Measurements from ENCODE around the gene CHN1.

DNA sequence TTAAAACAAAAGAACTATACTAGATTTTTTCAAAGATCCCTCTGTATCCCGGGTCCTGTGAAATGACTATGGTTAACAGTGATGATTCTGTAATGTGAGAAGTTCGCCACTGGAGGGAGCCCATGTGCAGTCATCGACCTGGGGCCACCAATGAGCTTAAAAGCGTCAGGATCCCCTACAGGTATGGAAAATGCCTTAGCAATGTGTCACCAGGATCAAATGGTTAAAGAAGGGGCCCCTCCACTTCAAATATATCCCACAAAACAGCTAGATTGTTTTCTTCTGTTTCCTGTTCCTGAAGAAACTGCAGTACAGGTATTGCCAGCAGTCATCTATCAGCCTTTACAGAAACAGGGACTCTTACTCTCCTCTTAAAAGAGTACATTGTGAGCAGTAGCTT lies 256.2 kb downstream of the CHN1 start:
- TF ChIP-seq, protein P1, sequence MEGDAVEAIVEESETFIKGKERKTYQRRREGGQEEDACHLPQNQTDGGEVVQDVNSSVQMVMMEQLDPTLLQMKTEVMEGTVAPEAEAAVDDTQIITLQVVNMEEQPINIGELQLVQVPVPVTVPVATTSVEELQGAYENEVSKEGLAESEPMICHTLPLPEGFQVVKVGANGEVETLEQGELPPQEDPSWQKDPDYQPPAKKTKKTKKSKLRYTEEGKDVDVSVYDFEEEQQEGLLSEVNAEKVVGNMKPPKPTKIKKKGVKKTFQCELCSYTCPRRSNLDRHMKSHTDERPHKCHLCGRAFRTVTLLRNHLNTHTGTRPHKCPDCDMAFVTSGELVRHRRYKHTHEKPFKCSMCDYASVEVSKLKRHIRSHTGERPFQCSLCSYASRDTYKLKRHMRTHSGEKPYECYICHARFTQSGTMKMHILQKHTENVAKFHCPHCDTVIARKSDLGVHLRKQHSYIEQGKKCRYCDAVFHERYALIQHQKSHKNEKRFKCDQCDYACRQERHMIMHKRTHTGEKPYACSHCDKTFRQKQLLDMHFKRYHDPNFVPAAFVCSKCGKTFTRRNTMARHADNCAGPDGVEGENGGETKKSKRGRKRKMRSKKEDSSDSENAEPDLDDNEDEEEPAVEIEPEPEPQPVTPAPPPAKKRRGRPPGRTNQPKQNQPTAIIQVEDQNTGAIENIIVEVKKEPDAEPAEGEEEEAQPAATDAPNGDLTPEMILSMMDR (IDR thresholded peaks at IDR 0.05) = peak; percentile 20 to 75 (median 56)
- no peak for TF ChIP-seq POLR2A (IDR thresholded peaks at IDR 0.05)

All from thyroid gland (tissue), 4 donors.